Spinal cord (tissue), 10 donors: Measurements from ENCODE around the gene RNASEH2A. TPM values are rescaled to one million over a fixed set of nuclear protein-coding genes. Genes with fewer than 3 reads are reported as not detected.
"Not testable (repeated sequence)": the region's sequence is repeated elsewhere in the genome, so short reads cannot be mapped to it uniquely, and the experiment has no call there.

ENCODE experiments used
- DNase-seq, 6 donors: peaks; one replicate each; pipeline versions ENCODE4 v3.0.0 to v3.0.0-alpha.2; 2013 to 2015; ENCODE audit warnings: low spot score in 6 of 6, low read depth in 4 of 6
- H3K27ac ChIP-seq: one replicate; pipeline ENCODE4 v1.5.1; 2013; ENCODE audit warnings: low read depth, low read length, control low read depth
- H3K27me3 ChIP-seq: one replicate; pipeline ENCODE4 v1.6.1; 2013; ENCODE audit warnings: low read length; ENCODE audit not compliant: control insufficient read depth, insufficient read depth
- H3K36me3 ChIP-seq: one replicate; pipeline ENCODE4 v1.6.1; 2013; ENCODE audit warnings: low read length; ENCODE audit not compliant: control insufficient read depth, insufficient read depth
- H3K4me1 ChIP-seq: one replicate; pipeline ENCODE4 v1.6.1; 2013; ENCODE audit warnings: low read length; ENCODE audit not compliant: control insufficient read depth, insufficient read depth
- H3K4me3 ChIP-seq: one replicate; pipeline ENCODE4 v1.5.1; 2013; ENCODE audit warnings: low read depth, low read length, control low read depth
- H3K9me3 ChIP-seq: one replicate; pipeline ENCODE4 v1.6.1; 2013; ENCODE audit warnings: low read length; ENCODE audit not compliant: control insufficient read depth, insufficient read depth
- WGBS: methylation state at CpG from one replicate; pipeline ENCODE4 v1.1.5; 2013; ENCODE audit warnings: missing lambda C conversion rate; ENCODE audit not compliant: insufficient coverage; 5-methylcytosine and 5-hydroxymethylcytosine counted together
- polyA plus RNA-seq, 2 donors: library from polyadenylated mRNA; unstranded; fragments of 120-200 nt; gene quantifications; one replicate each; pipeline ENCODE4 v1.2.1, GENCODE V29; 2013; ENCODE audit not compliant: insufficient read length in 2 of 2
- total RNA-seq, 2 donors: library from RNA; depleted of rRNA in 1 of 2; stranded (reverse); fragments of 120-200 nt in 1 of 2; fragments of >200 nt in 1 of 2; gene quantifications; one replicate each; pipeline versions ENCODE4 v1.2.3 to v1.2.4, GENCODE V29; 2013 to 2014
- donor health status: healthy.

RNASEH2A gene
- total and polyA plus RNA-seq, 4 donors = 11.3 to 32.0 (median 23.0) TPM

- Histone ChIP-seq H3K9me3 (no peaks in the 10 kb centered on the region), H3K36me3 (peaks cover 22% of the 10 kb centered on the region), H3K4me1 (peaks cover 59% of the 10 kb centered on the region), H3K27ac (peak overlapping the region; percentile 6), H3K4me3 (peak overlapping the region; percentile 53), H3K27me3 (peaks cover 53% of the 10 kb centered on the region)
- DNase-seq = peak in 2 of 6 donors; percentile 62 to 86
- 30% methylated on average over 6 of the region's 21 CpGs for WGBS
These were observed 32.7 kb downstream of the RNASEH2A start for GRCh38 chr19:12838886-12839756.

DNA sequence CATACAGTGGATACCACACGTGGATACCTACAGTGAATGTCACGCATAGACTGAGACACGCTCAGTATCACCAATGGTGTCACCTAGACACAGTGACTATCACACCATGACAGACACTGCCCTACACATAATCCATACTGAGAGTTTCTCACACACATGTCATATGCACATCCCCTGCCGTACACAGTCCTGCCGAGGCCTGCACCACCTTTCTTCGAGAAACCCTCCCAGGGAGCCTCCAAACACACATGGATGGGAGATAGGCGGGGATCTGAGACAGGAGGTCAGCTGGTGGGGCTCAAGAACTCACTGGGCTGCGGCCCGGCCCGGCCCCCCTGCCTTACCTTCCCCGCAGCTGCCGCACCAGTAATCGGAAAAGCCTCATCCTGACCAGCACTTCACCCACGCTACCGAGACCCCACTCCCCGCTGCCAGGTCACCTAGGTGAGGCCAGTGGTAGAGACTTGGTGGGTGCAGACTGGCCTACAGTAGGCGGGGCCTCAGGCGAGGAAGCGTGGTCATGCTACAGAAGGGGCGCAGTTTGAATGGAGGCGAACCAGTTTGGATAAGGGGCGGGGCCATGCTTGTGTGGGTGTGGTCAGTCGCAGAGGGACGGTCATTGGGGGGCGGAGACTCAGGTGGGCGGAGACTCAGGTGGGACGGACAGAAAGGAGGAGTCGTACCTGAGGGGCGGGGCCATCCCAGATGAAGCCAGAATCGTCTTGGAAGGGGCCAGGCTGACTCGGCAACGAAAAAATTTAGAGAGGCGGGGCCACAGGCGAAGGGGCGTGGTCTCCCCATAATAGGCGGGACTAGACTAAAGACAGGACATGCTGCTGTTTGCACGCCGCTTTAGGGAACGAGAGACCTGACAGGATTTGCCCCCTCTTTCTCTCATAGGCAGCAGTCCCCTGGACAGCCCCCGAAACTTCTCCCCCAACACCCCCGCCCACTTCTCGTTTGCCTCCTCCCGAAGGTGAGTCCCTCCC, 34.0 kb downstream of the RNASEH2A start:
- H3K36me3 ChIP-seq = peaks cover 25% of the 10 kb centered on the region
- 12% methylated on average over 34 of the region's 43 CpGs for WGBS
- H3K9me3 ChIP-seq = no peaks in the 10 kb centered on the region
- H3K4me3 ChIP-seq = peak overlapping the region; percentile 35
- H3K27ac ChIP-seq = no peak overlapping the region
- DNase-seq = peak in 2 of 6 donors; percentile 77 to 93
- peaks cover 47% of the 10 kb centered on the region for H3K4me1 ChIP-seq
- peaks cover 40% of the 10 kb centered on the region for H3K27me3 ChIP-seq

GRCh38 chr19:12841094-12841493, 34.7 kb downstream of the RNASEH2A start:
- WGBS = 0% methylated on average over 29 of the region's 29 CpGs
- DNase-seq = peak in 2 of 6 donors; percentile 85 to 95
- H3K4me3 ChIP-seq = peak overlapping the region; percentile 35

DNA sequence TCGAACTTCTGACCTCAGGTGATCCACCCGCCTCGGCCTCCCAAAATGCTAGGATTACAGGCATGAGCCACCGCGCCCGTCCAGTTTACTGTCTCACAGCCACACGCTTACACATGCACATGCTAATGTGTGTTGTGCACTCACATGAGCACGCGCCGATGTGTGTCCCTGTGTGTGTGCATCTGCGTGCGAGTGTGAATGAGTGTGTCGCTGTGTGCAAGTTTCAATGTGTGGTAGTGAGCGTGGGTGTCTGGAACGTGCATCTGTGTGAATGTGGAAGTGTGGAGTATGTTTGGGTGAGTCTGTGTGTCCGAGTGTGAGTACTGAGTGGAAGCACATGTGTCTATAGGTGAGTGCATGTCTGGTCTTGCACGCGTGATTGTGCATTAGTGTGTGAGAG, 36.1 kb downstream of the RNASEH2A start:
- Histone ChIP-seq H3K9me3 (no peaks in the 10 kb centered on the region), H3K4me1 (peaks cover 44% of the 10 kb centered on the region), H3K27me3 (peaks cover 29% of the 10 kb centered on the region), H3K36me3 (peaks cover 31% of the 10 kb centered on the region), H3K27ac (no peak overlapping the region), H3K4me3 (no peak overlapping the region)
- WGBS = 97% methylated on average over 18 of the region's 18 CpGs
- no peak for DNase-seq

More at GRCh38 chr19:12841094-12841493, 34.7 kb downstream of the RNASEH2A start:
- peaks cover 33% of the 10 kb centered on the region for H3K27me3 ChIP-seq
- no peaks in the 10 kb centered on the region for H3K9me3 ChIP-seq
- H3K36me3 ChIP-seq = peaks cover 25% of the 10 kb centered on the region
- no peak overlapping the region for H3K27ac ChIP-seq
- H3K4me1 ChIP-seq = peaks cover 40% of the 10 kb centered on the region

GRCh38 chr19:12843328-12843727, 36.9 kb downstream of the RNASEH2A start:
- WGBS = 96% methylated on average over 6 of the region's 11 CpGs
- no peaks in the 10 kb centered on the region for H3K9me3 ChIP-seq
- H3K36me3 ChIP-seq = peaks cover 39% of the 10 kb centered on the region
- no peak overlapping the region for H3K4me3 ChIP-seq
- H3K27me3 ChIP-seq = peaks cover 23% of the 10 kb centered on the region
- H3K4me1 ChIP-seq = peaks cover 44% of the 10 kb centered on the region
- no peak for DNase-seq
- no peak overlapping the region for H3K27ac ChIP-seq

GRCh38 chr19:12843999-12844732, 37.8 kb downstream of the RNASEH2A start:
- H3K27me3 ChIP-seq = peaks cover 17% of the 10 kb centered on the region

GRCh38 chr19:12846613-12847012, 40.2 kb downstream of the RNASEH2A start:
- H3K4me3 ChIP-seq, H3K9me3 ChIP-seq, H3K27ac ChIP-seq, DNase-seq, H3K27me3 ChIP-seq: not testable (repeated sequence)
- no CpG with 5 or more reads among the region's 7 CpGs for WGBS
- peaks cover 53% of the 10 kb centered on the region for H3K36me3 ChIP-seq
- peaks cover 17% of the 10 kb centered on the region for H3K4me1 ChIP-seq

More at GRCh38 chr19:12843999-12844732, 37.8 kb downstream of the RNASEH2A start:
- Histone ChIP-seq H3K27ac (no peak overlapping the region), H3K9me3 (no peaks in the 10 kb centered on the region), H3K4me1 (peaks cover 37% of the 10 kb centered on the region), H3K4me3 (no peak overlapping the region), H3K36me3 (peaks cover 42% of the 10 kb centered on the region)
- 89% methylated on average over 3 of the region's 3 CpGs for WGBS
- no peak for DNase-seq

- Histone ChIP-seq H3K4me1 (peaks cover 13% of the 10 kb centered on the region), H3K27me3 (no peaks in the 10 kb centered on the region), H3K9me3 (no peaks in the 10 kb centered on the region), H3K4me3 (peak overlapping the region; percentile 16), H3K36me3 (peaks cover 53% of the 10 kb centered on the region), H3K27ac (no peak overlapping the region)
- DNase-seq = peak in 2 of 6 donors; percentile 83 to 87
- WGBS = 18% methylated on average over 65 of the region's 69 CpGs
These were observed 41.1 kb downstream of the RNASEH2A start for GRCh38 chr19:12847159-12848139.
